GM18867 (cell line): ENCODE measurements around the gene PCLO.
"Not testable (repeated sequence)": the region's sequence is repeated elsewhere in the genome, so short reads cannot be mapped to it uniquely, and the experiment has no call there.

Experiments used
- ATAC-seq: cut with Tn5 transposase; IDR thresholded peaks from one replicate; pipeline ENCODE4 v1.9.1; 2021; ENCODE audit warnings: mild to moderate bottlenecking, moderate library complexity; ENCODE audit not compliant: unreplicated experiment

The PCLO gene

GRCh38 chr7:83053965-83054364, 108.7 kb downstream of the PCLO start:
- no peak for ATAC-seq

- ATAC-seq = no peak
These were observed 122.2 kb downstream of the PCLO start for GRCh38 chr7:83040484-83040883.

GRCh38 chr7:83038787-83039186, 123.9 kb downstream of the PCLO start:
- no peak for ATAC-seq

- no peak for ATAC-seq
These were observed 125.8 kb downstream of the PCLO start for GRCh38 chr7:83036721-83037380.

GRCh38 chr7:83036130-83036529, 126.6 kb downstream of the PCLO start:
- no peak for ATAC-seq

- ATAC-seq = no peak
These were observed 130.5 kb downstream of the PCLO start for GRCh38 chr7:83032195-83032594.

GRCh38 chr7:83023817-83024665, 138.6 kb downstream of the PCLO start:
- not testable (repeated sequence) for ATAC-seq

GRCh38 chr7:83021032-83021431, 141.7 kb downstream of the PCLO start:
- ATAC-seq = no peak

- no peak for ATAC-seq
These were observed 142.5 kb downstream of the PCLO start for GRCh38 chr7:83020161-83020560.

GRCh38 chr7:83015916-83016315, 146.8 kb downstream of the PCLO start:
- no peak for ATAC-seq

GRCh38 chr7:83014546-83014945, 148.1 kb downstream of the PCLO start:
- no peak for ATAC-seq

GRCh38 chr7:83011954-83012353, 150.7 kb downstream of the PCLO start:
- ATAC-seq = no peak

- no peak for ATAC-seq
These were observed 157.3 kb downstream of the PCLO start for GRCh38 chr7:83005410-83005809.

- ATAC-seq = no peak
These were observed 161.2 kb downstream of the PCLO start for GRCh38 chr7:83001362-83002040.

- ATAC-seq = no peak
These were observed 164.2 kb downstream of the PCLO start for GRCh38 chr7:82998436-82998835.

- ATAC-seq = no peak
These were observed 177.4 kb downstream of the PCLO start for GRCh38 chr7:82985144-82985802.

GRCh38 chr7:82980130-82980788, 182.4 kb downstream of the PCLO start:
- ATAC-seq = no peak

GRCh38 chr7:82975811-82976468, 186.7 kb downstream of the PCLO start:
- ATAC-seq = no peak

- no peak for ATAC-seq
These were observed 190.5 kb downstream of the PCLO start for GRCh38 chr7:82972135-82972534.
